ENCODE measurements around the gene CERS2.

Gene CERS2

DNA sequence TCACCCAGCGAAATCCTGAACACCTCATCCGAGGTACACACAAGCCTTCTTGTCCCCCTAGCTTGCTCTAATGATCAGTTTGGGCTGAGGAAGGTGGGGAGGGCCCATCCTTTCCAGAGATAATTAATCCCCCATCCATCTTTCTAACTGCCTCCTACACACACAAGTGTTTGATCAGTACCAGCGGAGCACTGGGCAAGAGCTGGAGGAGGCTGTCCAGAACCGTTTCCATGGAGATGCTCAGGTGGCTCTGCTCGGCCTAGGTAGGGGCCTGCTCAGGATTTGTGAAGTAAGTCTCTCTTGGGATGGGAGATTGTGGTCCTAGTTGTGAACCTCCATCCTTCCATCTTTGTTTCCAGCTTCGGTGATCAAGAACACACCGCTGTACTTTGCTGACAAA, 13.3 kb upstream of the CERS2 start:
- no peaks in the 10 kb centered on the region for H3K27me3 ChIP-seq (ENCODE audit: insufficient read depth, low read length)
- H3K9me3 ChIP-seq (ENCODE audit: insufficient read depth, low read depth, low read length) = no peaks in the 10 kb centered on the region
- H3K79me2 ChIP-seq (ENCODE audit: control insufficient read depth, insufficient read depth, low read length, poor library complexity) = no peaks in the 10 kb centered on the region
- no peak overlapping the region for H2BK5ac ChIP-seq (ENCODE audit: low read depth, low read length, poor library complexity)
- H2BK120ac ChIP-seq (ENCODE audit: insufficient read depth, low read length, poor library complexity) = no peak overlapping the region
- H2AFZ ChIP-seq (ENCODE audit: insufficient read depth, low read length, poor library complexity) = no peak overlapping the region
- DNase-seq = no peak
- no peak overlapping the region for H3K9ac ChIP-seq (ENCODE audit: low read length)
- no CpG with 5 or more reads among the region's 7 CpGs for WGBS (ENCODE audit: extremely low coverage, insufficient coverage, insufficient read length)
- no peaks in the 10 kb centered on the region for H3K79me1 ChIP-seq (ENCODE audit: low read length)
- no peak overlapping the region for H3K18ac ChIP-seq (ENCODE audit: low read length)
- no peak overlapping the region for H3K4me2 ChIP-seq (ENCODE audit: low read length)
- H2BK12ac ChIP-seq (ENCODE audit: low read length) = no peak overlapping the region
- H3K23ac ChIP-seq (ENCODE audit: low read length) = no peak overlapping the region
- H3K14ac ChIP-seq (ENCODE audit: low read length) = no peak overlapping the region
- H3K4ac ChIP-seq (ENCODE audit: low read depth, low read length) = no peak overlapping the region
- H3K36me3 ChIP-seq (ENCODE audit: control insufficient read depth in 1 of 2, insufficient read depth in 2 of 2, low read length in 2 of 2) = no peaks in the 10 kb centered on the region
- H3K4me3 ChIP-seq (ENCODE audit: low read depth, low read length) = no peak overlapping the region
- no peak overlapping the region for H4K8ac ChIP-seq (ENCODE audit: low read depth, low read length)
- H3K27ac ChIP-seq (ENCODE audit: low read depth, low read length) = no peak overlapping the region
- no peak overlapping the region for H4K91ac ChIP-seq (ENCODE audit: low read depth, low read length)
- H4K12ac ChIP-seq (ENCODE audit: low read depth, low read length) = no peak overlapping the region
- peaks cover 2 to 12% of the 10 kb centered on the region in 2 experiments for H3K4me1 ChIP-seq (ENCODE audit: control insufficient read depth in 1 of 2, insufficient read depth in 2 of 2, low read length in 2 of 2)
- no peak overlapping the region for H2AK5ac ChIP-seq (ENCODE audit: low read length)

DNA sequence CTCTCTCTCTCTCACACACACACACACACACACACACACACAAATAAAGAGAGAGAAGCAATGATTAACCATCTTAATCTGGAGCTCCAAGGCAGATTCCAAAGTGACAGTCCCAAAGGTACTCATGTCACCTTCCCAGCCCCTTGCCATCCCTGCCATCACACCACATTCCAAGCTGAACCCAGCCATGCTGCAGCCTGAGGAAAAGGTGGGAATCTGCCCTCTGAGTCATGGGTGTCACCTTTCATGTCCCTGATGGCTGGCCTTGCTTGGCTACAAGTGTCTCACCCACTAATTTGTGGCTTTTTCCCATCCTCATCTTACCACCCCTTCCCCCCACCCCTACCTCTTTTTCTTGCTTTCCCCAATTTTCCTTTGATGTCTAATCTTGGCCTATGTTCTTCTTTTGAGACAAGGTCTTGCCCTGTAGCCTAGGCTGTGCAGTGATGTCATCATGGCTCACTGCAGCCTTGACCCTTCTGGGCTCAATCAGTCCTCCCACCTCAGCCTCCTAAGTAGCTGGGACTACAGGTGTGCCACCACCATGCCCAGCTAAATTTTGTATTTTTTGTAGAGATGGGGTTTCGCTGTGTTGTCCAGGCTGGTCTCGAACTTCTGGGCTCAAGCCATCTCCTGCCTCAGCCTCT, 10.7 kb upstream of the CERS2 start:
- Histone ChIP-seq H3K27me3 (ENCODE audit: insufficient read depth, low read length) (no peaks in the 10 kb centered on the region), H3K36me3 (ENCODE audit: control insufficient read depth in 1 of 2, insufficient read depth in 2 of 2, low read length in 2 of 2) (no peaks in the 10 kb centered on the region), H3K79me2 (ENCODE audit: control insufficient read depth, insufficient read depth, low read length, poor library complexity) (no peaks in the 10 kb centered on the region), H3K9ac (ENCODE audit: low read length) (no peak overlapping the region), H4K8ac (ENCODE audit: low read depth, low read length) (no peak overlapping the region), H3K23ac (ENCODE audit: low read length) (no peak overlapping the region), H4K91ac (ENCODE audit: low read depth, low read length) (no peak overlapping the region), H3K4ac (ENCODE audit: low read depth, low read length) (no peak overlapping the region), H4K12ac (ENCODE audit: low read depth, low read length) (no peak overlapping the region), H2AFZ (ENCODE audit: insufficient read depth, low read length, poor library complexity) (no peak overlapping the region), H3K4me2 (ENCODE audit: low read length) (no peak overlapping the region), H3K79me1 (ENCODE audit: low read length) (no peaks in the 10 kb centered on the region), H2BK12ac (ENCODE audit: low read length) (no peak overlapping the region), H3K4me1 (ENCODE audit: control insufficient read depth in 1 of 2, insufficient read depth in 2 of 2, low read length in 2 of 2) (peaks cover 17 to 32% of the 10 kb centered on the region in 2 experiments), H2AK5ac (ENCODE audit: low read length) (no peak overlapping the region), H3K14ac (ENCODE audit: low read length) (no peak overlapping the region), H3K4me3 (ENCODE audit: low read depth, low read length) (no peak overlapping the region), H3K27ac (ENCODE audit: low read depth, low read length) (no peak overlapping the region), H3K18ac (ENCODE audit: low read length) (no peak overlapping the region), H3K9me3 (ENCODE audit: insufficient read depth, low read depth, low read length) (no peaks in the 10 kb centered on the region), H2BK120ac (ENCODE audit: insufficient read depth, low read length, poor library complexity) (no peak overlapping the region), H2BK5ac (ENCODE audit: low read depth, low read length, poor library complexity) (no peak overlapping the region)
- no CpG with 5 or more reads among the region's 2 CpGs for WGBS (ENCODE audit: extremely low coverage, insufficient coverage, insufficient read length)
- DNase-seq = no peak

DNA sequence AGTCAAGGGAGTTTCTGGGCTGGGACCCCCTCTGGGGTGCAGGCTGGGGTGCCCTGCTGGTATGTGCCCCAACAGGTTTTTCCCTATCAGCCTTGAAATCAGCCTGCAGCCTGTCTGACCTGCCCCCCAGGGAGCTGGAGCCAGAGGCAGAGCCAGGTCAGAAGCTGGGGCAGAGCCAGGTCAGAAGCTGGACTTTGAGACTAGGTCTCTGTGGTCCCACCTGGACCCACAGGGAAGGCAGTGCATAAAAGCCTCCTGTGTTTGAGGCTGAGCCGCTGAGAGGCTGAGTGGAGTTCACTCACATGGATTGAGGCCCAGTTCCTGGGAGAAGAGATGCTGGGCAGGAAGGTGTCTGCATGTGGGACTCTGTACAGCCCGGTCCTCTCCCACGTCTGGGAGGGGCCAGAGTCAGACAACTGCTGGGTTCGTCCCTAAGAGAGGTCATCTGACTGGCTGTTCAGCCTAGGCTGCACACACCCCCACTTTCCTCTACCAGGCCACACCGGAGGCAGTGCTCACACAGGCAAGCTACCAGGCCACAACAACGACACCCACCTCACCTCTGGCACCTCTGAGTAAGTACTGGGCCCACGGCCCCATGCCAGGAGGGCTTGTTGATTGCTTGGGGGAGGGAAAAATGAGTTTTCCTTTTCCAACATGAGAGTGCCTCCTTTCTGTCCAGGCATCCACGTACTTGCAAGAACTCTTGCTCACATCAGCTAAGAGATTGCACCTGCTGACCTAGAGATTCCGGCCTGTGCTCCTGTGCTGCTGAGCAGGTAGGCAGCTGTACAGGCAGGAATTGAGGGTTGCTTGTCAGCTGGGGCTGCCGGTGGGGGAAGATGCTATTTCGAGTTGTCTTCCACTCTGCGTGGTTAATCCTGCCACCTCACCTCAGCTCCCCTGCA, 7.4 kb upstream of the CERS2 start, which contains the start of gene ANXA9:
Gene ANXA9 (plus strand): TSS at position 488 of the 908 bp plus-strand sequence. CDS start 814 bp downstream, outside the sequence.
- Histone ChIP-seq H3K4ac (ENCODE audit: low read depth, low read length) (no peak within 1 kb of the TSS), H2AK5ac (ENCODE audit: low read length) (peak within 1 kb of the TSS; percentile 38), H3K4me1 (ENCODE audit: control insufficient read depth in 1 of 2, insufficient read depth in 2 of 2, low read length in 2 of 2) (peaks cover 21 to 36% of the 10 kb centered on the region in 2 experiments), H4K12ac (ENCODE audit: low read depth, low read length) (no peak within 1 kb of the TSS), H3K27me3 (ENCODE audit: insufficient read depth, low read length) (no peaks in the 10 kb centered on the region), H3K18ac (ENCODE audit: low read length) (no peak within 1 kb of the TSS), H3K9ac (ENCODE audit: low read length) (no peak within 1 kb of the TSS), H3K9me3 (ENCODE audit: insufficient read depth, low read depth, low read length) (no peaks in the 10 kb centered on the region), H3K36me3 (ENCODE audit: control insufficient read depth in 1 of 2, insufficient read depth in 2 of 2, low read length in 2 of 2) (no peaks in the 10 kb centered on the region), H3K4me2 (ENCODE audit: low read length) (peak within 1 kb of the TSS; percentile 17), H4K8ac (ENCODE audit: low read depth, low read length) (no peak within 1 kb of the TSS), H3K79me2 (ENCODE audit: control insufficient read depth, insufficient read depth, low read length, poor library complexity) (no peaks in the 10 kb centered on the region), H2BK12ac (ENCODE audit: low read length) (no peak within 1 kb of the TSS), H2AFZ (ENCODE audit: insufficient read depth, low read length, poor library complexity) (no peak within 1 kb of the TSS), H3K23ac (ENCODE audit: low read length) (no peak within 1 kb of the TSS), H3K4me3 (ENCODE audit: low read depth, low read length) (no peak within 1 kb of the TSS), H3K79me1 (ENCODE audit: low read length) (no peaks in the 10 kb centered on the region), H2BK5ac (ENCODE audit: low read depth, low read length, poor library complexity) (no peak within 1 kb of the TSS), H3K14ac (ENCODE audit: low read length) (peak within 1 kb of the TSS; percentile 20), H4K91ac (ENCODE audit: low read depth, low read length) (peak within 1 kb of the TSS; percentile 39), H3K27ac (ENCODE audit: low read depth, low read length) (peak within 1 kb of the TSS; percentile 1), H2BK120ac (ENCODE audit: insufficient read depth, low read length, poor library complexity) (no peak within 1 kb of the TSS)
- no peak for DNase-seq
- WGBS (ENCODE audit: extremely low coverage, insufficient coverage, insufficient read length) = no CpG with 5 or more reads among the region's 12 CpGs

DNA sequence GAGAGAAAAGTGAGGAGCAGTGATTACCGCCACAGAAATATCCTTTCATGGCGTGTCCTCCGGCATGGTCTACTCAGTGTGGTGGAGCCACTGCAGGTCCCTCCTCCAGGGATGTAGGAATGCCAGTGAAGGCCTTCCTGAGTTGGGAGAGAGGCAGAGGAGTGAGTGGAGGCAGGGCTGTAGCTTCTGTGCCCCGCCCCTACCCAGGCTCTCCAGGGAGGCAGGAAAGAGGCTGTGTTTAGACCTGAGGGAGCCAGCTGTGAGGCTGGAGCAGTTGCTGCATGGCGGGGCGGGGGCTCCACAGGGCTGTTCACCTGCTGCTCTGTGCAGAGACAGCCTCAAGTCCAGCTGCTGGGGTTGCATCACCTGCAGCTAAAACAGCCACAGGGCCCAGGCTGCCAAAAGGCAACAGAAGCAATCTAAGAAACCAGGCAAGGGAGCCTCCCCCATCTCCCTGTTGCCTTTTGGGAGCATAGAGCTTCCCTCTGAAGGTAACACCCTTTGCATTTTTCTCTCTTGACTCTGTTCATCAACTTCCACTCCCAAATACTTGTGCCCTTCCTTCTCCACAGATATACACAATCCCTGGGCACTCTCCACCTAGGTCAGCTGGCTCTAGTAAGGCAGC, 6.7 kb upstream of the CERS2 start:
- H3K14ac ChIP-seq (ENCODE audit: low read length) = no peak overlapping the region
- H3K4ac ChIP-seq (ENCODE audit: low read depth, low read length) = no peak overlapping the region
- H2AK5ac ChIP-seq (ENCODE audit: low read length) = no peak overlapping the region
- H3K79me2 ChIP-seq (ENCODE audit: control insufficient read depth, insufficient read depth, low read length, poor library complexity) = no peaks in the 10 kb centered on the region
- peaks cover 21 to 35% of the 10 kb centered on the region in 2 experiments for H3K4me1 ChIP-seq (ENCODE audit: control insufficient read depth in 1 of 2, insufficient read depth in 2 of 2, low read length in 2 of 2)
- no peaks in the 10 kb centered on the region for H3K9me3 ChIP-seq (ENCODE audit: insufficient read depth, low read depth, low read length)
- no peak overlapping the region for H2BK120ac ChIP-seq (ENCODE audit: insufficient read depth, low read length, poor library complexity)
- no peak overlapping the region for H2BK5ac ChIP-seq (ENCODE audit: low read depth, low read length, poor library complexity)
- peak overlapping the region; percentile 8 for H3K27ac ChIP-seq (ENCODE audit: low read depth, low read length)
- H3K4me2 ChIP-seq (ENCODE audit: low read length) = peak overlapping the region; percentile 17
- no peak overlapping the region for H3K18ac ChIP-seq (ENCODE audit: low read length)
- H2BK12ac ChIP-seq (ENCODE audit: low read length) = no peak overlapping the region
- H3K36me3 ChIP-seq (ENCODE audit: control insufficient read depth in 1 of 2, insufficient read depth in 2 of 2, low read length in 2 of 2) = no peaks in the 10 kb centered on the region
- H3K9ac ChIP-seq (ENCODE audit: low read length) = no peak overlapping the region
- peak; percentile 71 to 72 for DNase-seq
- no peaks in the 10 kb centered on the region for H3K27me3 ChIP-seq (ENCODE audit: insufficient read depth, low read length)
- no peak overlapping the region for H3K23ac ChIP-seq (ENCODE audit: low read length)
- H3K79me1 ChIP-seq (ENCODE audit: low read length) = no peaks in the 10 kb centered on the region
- H3K4me3 ChIP-seq (ENCODE audit: low read depth, low read length) = no peak overlapping the region
- WGBS (ENCODE audit: extremely low coverage, insufficient coverage, insufficient read length) = no CpG with 5 or more reads among the region's 6 CpGs
- no peak overlapping the region for H4K8ac ChIP-seq (ENCODE audit: low read depth, low read length)
- no peak overlapping the region for H4K91ac ChIP-seq (ENCODE audit: low read depth, low read length)
- H2AFZ ChIP-seq (ENCODE audit: insufficient read depth, low read length, poor library complexity) = no peak overlapping the region
- H4K12ac ChIP-seq (ENCODE audit: low read depth, low read length) = no peak overlapping the region
